Ovary (tissue), 9 donors: ENCODE measurements around the gene BPHL. TPM values are rescaled to one million over a fixed set of nuclear protein-coding genes. Genes with fewer than 3 reads are reported as not detected.

Source experiments
- DNase-seq, 5 donors: peaks; one replicate each; pipeline ENCODE4 v3.0.0-alpha.2; 2019 to 2020
- H3K27ac ChIP-seq, 2 donors: fragments of 200-600 bp; one replicate each; pipeline versions ENCODE4 v1.5.1 to v1.8.0; 2019 to 2022
- H3K27me3 ChIP-seq: fragments of 200-600 bp; one replicate; pipeline ENCODE4 v1.8.0; 2022
- H3K36me3 ChIP-seq: fragments of 200-600 bp; sonication (generic); one replicate; pipeline ENCODE4 v1.5.1; 2019
- H3K4me1 ChIP-seq: one replicate; pipeline ENCODE4 v1.8.1; 2013; ENCODE audit warnings: mild to moderate bottlenecking, moderate library complexity; ENCODE audit not compliant: insufficient read depth
- H3K4me3 ChIP-seq: fragments of 200-600 bp; sonication (generic); one replicate; pipeline ENCODE4 v1.5.1; 2017
- H3K9me3 ChIP-seq, 2 donors: fragments of 200-600 bp in 1 of 2; sonication (generic) in 1 of 2; one replicate each; pipeline versions ENCODE4 v1.5.1 to v1.8.1; 2013 to 2019; ENCODE audit warnings: mild to moderate bottlenecking in 1 of 2, moderate library complexity in 1 of 2
- CTCF ChIP-seq, 3 donors: fragments of 450-650 bp in 2 of 3; fragments of 200-600 bp in 1 of 3; IDR thresholded peaks; one replicate each; pipeline versions ENCODE4 v1.5.1 to v1.8.0; 2016 to 2022; ENCODE audit warnings: antibody characterized with exemption in 3 of 3, mild to moderate bottlenecking in 1 of 3
- EP300 ChIP-seq: sonication (generic); formaldehyde crosslinking; IDR thresholded peaks from one replicate; pipeline ENCODE4 v1.6.1; 2017; ENCODE audit warnings: antibody characterized with exemption
- POLR2A ChIP-seq: fragments of 450-650 bp; IDR thresholded peaks from one replicate; pipeline ENCODE4 v1.6.1; 2017; ENCODE audit warnings: antibody characterized with exemption, mild to moderate bottlenecking, moderate library complexity
- WGBS, 3 donors: extraction: QIAGEN DNeasy Blood & Tissue Kit in 1 of 3; methylation state at CpG; one replicate each; pipeline versions ENCODE4 v1.1.5 to v1.1.7; 2013 to 2017; 5-methylcytosine and 5-hydroxymethylcytosine counted together
- intact Hi-C, 4 donors: fragments of 100-400 bp; cut with DNase I; formaldehyde crosslinking; loops; one replicate each; pipeline versions ENCODE4 v1.11.0 to v1.15.1; 2022 to 2023
- polyA plus RNA-seq, 2 donors: library from polyadenylated mRNA; stranded (reverse); fragments of 200-250 nt in 1 of 2; fragments of 350-450 nt in 1 of 2; fragmentation: Illumina TruSeq in 1 of 2; extraction: RNeasy Lipid Tissue Mini Kit (QIAGEN cat#74804) in 1 of 2; gene quantifications; one replicate each; pipeline ENCODE4 v1.2.3, GENCODE V29; 2013 to 2014
- total RNA-seq, 7 donors: library from RNA; depleted of rRNA in 2 of 7; stranded (reverse); fragments of >200 nt in 2 of 7; fragmentation: NEBNext Ultra II Directional in 3 of 7; extraction: Animal tissue kit (Norgen Biotek cat#: 25700) in 3 of 7; gene quantifications; one replicate each; pipeline versions ENCODE4 v1.1.0 to v1.2.4, GENCODE V29; 2016 to 2023
- donor health status: DM: no; HTN: no; CAD: no; lungs with moderate emphysema.
- donor health status: DM: no; HTN: no; CAD: no.
- donor health status: Bipolar disorder and iron deficiency.
- donor health status: DM: yes; HTN: yes; CAD: no.
- donor health status: DM: no; HTN: no; CAD: no.
- donor health status: DM: yes; HTN: yes; CAD: no.

Gene BPHL
- total and polyA plus RNA-seq, 9 donors = 6.1 to 23.7 (median 13.9) TPM

GRCh38 chr6:3090013-3090412 is 28.5 kb upstream of the BPHL start:
- intact Hi-C loops = no loop called here
- no peak for DNase-seq
- TF ChIP-seq POLR2A = no peak
- TF ChIP-seq EP300 = no peak
- no peak for TF ChIP-seq CTCF (IDR thresholded peaks at IDR 0.05)
- WGBS, 3 donors = 87 to 96% (median 96%) methylated on average over 4 of the region's 4 CpGs
- Histone ChIP-seq H3K4me1 (no peaks in the 10 kb centered on the region), H3K4me3 (no peak overlapping the region), H3K27ac (no peak overlapping the region), H3K27me3 (no peaks in the 10 kb centered on the region), H3K36me3 (no peaks in the 10 kb centered on the region), H3K9me3 (no peaks in the 10 kb centered on the region)

- WGBS, 3 donors = 97% methylated on average over 2 of the region's 2 CpGs
- H3K36me3 ChIP-seq = no peaks in the 10 kb centered on the region
- intact Hi-C loops = no loop called here
Measured at GRCh38 chr6:3094815-3095214, 23.7 kb upstream of the BPHL start.

GRCh38 chr6:3102875-3103274 is 15.6 kb upstream of the BPHL start:
- no peak for DNase-seq
- TF ChIP-seq POLR2A (no peak), EP300 (no peak), CTCF (IDR thresholded peaks at IDR 0.05) (no peak)
- H3K4me3 ChIP-seq = no peak overlapping the region
- H3K27me3 ChIP-seq = no peaks in the 10 kb centered on the region
- intact Hi-C loops = no loop called here
- H3K4me1 ChIP-seq = no peaks in the 10 kb centered on the region
- H3K9me3 ChIP-seq = no peaks in the 10 kb centered on the region
- H3K36me3 ChIP-seq = no peaks in the 10 kb centered on the region
- H3K27ac ChIP-seq = no peak overlapping the region
- WGBS, 3 donors = 88 to 94% (median 92%) methylated on average over 3 of the region's 3 CpGs

More at GRCh38 chr6:3094815-3095214, 23.7 kb upstream of the BPHL start:
- TF ChIP-seq POLR2A (no peak), EP300 (no peak), CTCF (IDR thresholded peaks at IDR 0.05) (no peak)
- Histone ChIP-seq H3K27ac (no peak overlapping the region), H3K4me1 (no peaks in the 10 kb centered on the region), H3K4me3 (no peak overlapping the region), H3K9me3 (no peaks in the 10 kb centered on the region), H3K27me3 (no peaks in the 10 kb centered on the region)
- DNase-seq = no peak

GRCh38 chr6:3108746-3109414 is 9.6 kb upstream of the BPHL start:
- Histone ChIP-seq H3K27me3 (no peaks in the 10 kb centered on the region), H3K4me1 (no peaks in the 10 kb centered on the region), H3K4me3 (no peak overlapping the region), H3K27ac (no peak overlapping the region), H3K9me3 (no peaks in the 10 kb centered on the region), H3K36me3 (no peaks in the 10 kb centered on the region)
- no peak for DNase-seq
- 79 to 86% (median 82%) methylated on average over 10 of the region's 10 CpGs for WGBS, 3 donors
- intact Hi-C loops = no loop called here
- TF ChIP-seq EP300 (no peak), POLR2A (no peak), CTCF (IDR thresholded peaks at IDR 0.05) (no peak)
